Kidney (tissue), 14 donors: ENCODE data around the gene ARHGAP29. TPM values are rescaled to one million over a fixed set of nuclear protein-coding genes. Genes with fewer than 3 reads are reported as not detected.

Experiments
- DNase-seq, 5 donors: peaks; one replicate each; pipeline ENCODE4 v3.0.0-alpha.2; 2013 to 2020
- FAIRE-seq: peaks from 2 replicates; lab custom pipeline; 2012; peaks lifted over from hg19 to GRCh38; lab: Jason Lieb, UNC
- H3K27ac ChIP-seq, 2 donors: one replicate each; pipeline ENCODE4 v1.7.0; 2013; ENCODE audit warnings: low read depth in 2 of 2, low read length in 2 of 2, inconsistent platforms in 1 of 2
- H3K27me3 ChIP-seq: one replicate; pipeline ENCODE4 v1.7.1; 2013; ENCODE audit warnings: low read length, inconsistent platforms; ENCODE audit not compliant: control insufficient read depth, insufficient read depth
- H3K36me3 ChIP-seq, 3 donors: one replicate each; pipeline versions ENCODE4 v1.7.0 to v1.7.1; 2013; ENCODE audit warnings: low read length in 3 of 3, control low read depth in 1 of 3, inconsistent platforms in 1 of 3; ENCODE audit not compliant: insufficient read depth in 3 of 3, control insufficient read depth in 2 of 3
- H3K4me1 ChIP-seq, 3 donors: one replicate each; pipeline versions ENCODE4 v1.7.0 to v1.7.1; 2013; ENCODE audit warnings: low read length in 3 of 3, inconsistent platforms in 1 of 3, low read depth in 1 of 3; ENCODE audit not compliant: control insufficient read depth in 2 of 3, insufficient read depth in 2 of 3
- H3K4me3 ChIP-seq, 3 donors: one replicate each; pipeline versions ENCODE4 v1.7.0 to v1.8.1; 2013; ENCODE audit warnings: low read length in 3 of 3, control low read depth in 1 of 3, inconsistent platforms in 1 of 3
- H3K9ac ChIP-seq, 3 donors: one replicate each; pipeline versions ENCODE4 v1.7.0 to v1.7.1; 2013; ENCODE audit warnings: low read length in 3 of 3, control low read depth in 1 of 3, inconsistent platforms in 1 of 3
- H3K9me3 ChIP-seq, 3 donors: one replicate each; pipeline versions ENCODE4 v1.7.0 to v1.7.1; 2013; ENCODE audit warnings: low read length in 3 of 3, control low read depth in 1 of 3, inconsistent platforms in 1 of 3; ENCODE audit not compliant: control insufficient read depth in 2 of 3, insufficient read depth in 1 of 3
- CTCF ChIP-seq: IDR thresholded peaks from 3 replicates; pipeline ENCODE4 v1.5.1; 2012; ENCODE audit warnings: mild to moderate bottlenecking, moderate library complexity, borderline replicate concordance; ENCODE audit not compliant: insufficient read depth; ENCODE audit errors: extremely low read depth
- intact Hi-C: fragments of 100-400 bp; cut with DNase I; formaldehyde crosslinking; loops from one replicate; pipeline ENCODE4 v1.11.1; 2022
- polyA plus RNA-seq: library from polyadenylated mRNA; stranded (reverse); fragments of 350-450 nt; fragmentation: Illumina TruSeq; extraction: RNeasy Lipid Tissue Mini Kit (QIAGEN cat#74804); gene quantifications from one replicate; pipeline ENCODE4 v1.2.3, GENCODE V29; 2014; ENCODE audit warnings: low read depth, low replicate concordance; ENCODE audit not compliant: insufficient read depth
- total RNA-seq: library from RNA; stranded (reverse); fragmentation: NEBNext Ultra II Directional; extraction: Animal tissue kit (Norgen Biotek cat#: 25700); gene quantifications from one replicate; pipeline ENCODE4 v1.2.1, GENCODE V29; 2021
- donor health status: control.
- donor health status: control.
- donor health status: control.
- donor health status: control.
- donor health status: control.
- donor health status: DM: yes; HTN: yes; CAD: no.
- donor health status: Normal renal cell carcinoma (clear cell type).

The ARHGAP29 gene
- total and polyA plus RNA-seq, 2 donors from 2014 or later = 15.9 to 145 TPM

- peaks cover 11 to 67% (median 32%) of the 10 kb centered on the region in 3 donors for H3K36me3 ChIP-seq
- FAIRE-seq (no peak), DNase-seq (no peak)
- H3K27me3 ChIP-seq = no peaks in the 10 kb centered on the region
- no peaks in the 10 kb centered on the region for H3K4me1 ChIP-seq
- intact Hi-C loops = no loop called here
- no peak overlapping the region for H3K27ac ChIP-seq
- no peak for TF ChIP-seq CTCF
- H3K9me3 ChIP-seq = no peaks in the 10 kb centered on the region
- no peak overlapping the region for H3K9ac ChIP-seq
- H3K4me3 ChIP-seq = no peak overlapping the region
Measured at GRCh38 chr1:94183197-94183815, 54.1 kb downstream of the ARHGAP29 start.

GRCh38 chr1:94182191-94182590 lies 55.2 kb downstream of the ARHGAP29 start:
- FAIRE-seq = no peak
- Histone ChIP-seq H3K4me3 (no peak overlapping the region), H3K27me3 (no peaks in the 10 kb centered on the region), H3K27ac (no peak overlapping the region), H3K9ac (no peak overlapping the region), H3K9me3 (no peaks in the 10 kb centered on the region), H3K4me1 (no peaks in the 10 kb centered on the region), H3K36me3 (peaks cover 11 to 67% (median 36%) of the 10 kb centered on the region in 3 donors)
- DNase-seq = no peak
- no peak for TF ChIP-seq CTCF
- intact Hi-C loops = no loop called here

- Histone ChIP-seq H3K9me3 (no peaks in the 10 kb centered on the region), H3K27ac (no peak overlapping the region), H3K9ac (no peak overlapping the region), H3K4me3 (no peak overlapping the region), H3K36me3 (peaks cover 9 to 73% (median 39%) of the 10 kb centered on the region in 3 donors), H3K27me3 (no peaks in the 10 kb centered on the region), H3K4me1 (no peaks in the 10 kb centered on the region)
- no peak for TF ChIP-seq CTCF
- intact Hi-C loops = no loop called here
- DNase-seq = no peak
- no peak for FAIRE-seq
Measured at GRCh38 chr1:94180650-94181049, 56.7 kb downstream of the ARHGAP29 start.

GRCh38 chr1:94178901-94179300 lies 58.5 kb downstream of the ARHGAP29 start:
- no peak for FAIRE-seq
- TF ChIP-seq CTCF = no peak
- Histone ChIP-seq H3K9me3 (no peaks in the 10 kb centered on the region), H3K27me3 (no peaks in the 10 kb centered on the region), H3K9ac (no peak overlapping the region), H3K27ac (no peak overlapping the region), H3K36me3 (peaks cover 10 to 69% (median 42%) of the 10 kb centered on the region in 3 donors), H3K4me3 (no peak overlapping the region), H3K4me1 (no peaks in the 10 kb centered on the region)
- intact Hi-C loops = no loop called here
- DNase-seq = no peak
